Rectal smooth muscle tissue (tissue), 1 donor: ENCODE results near the gene PIGO.
A peak's percentile ranks its signal among the peaks of the same experiment; 100 is the strongest.

Source experiments
- H3K27ac ChIP-seq: one replicate; pipeline ENCODE4 v1.7.0; 2013; ENCODE audit warnings: low read depth, low read length, inconsistent platforms
- H3K27me3 ChIP-seq: one replicate; pipeline ENCODE4 v1.7.0; 2013; ENCODE audit warnings: low read length; ENCODE audit not compliant: control insufficient read depth, insufficient read depth
- H3K36me3 ChIP-seq: one replicate; pipeline ENCODE4 v1.7.0; 2013; ENCODE audit warnings: low read length; ENCODE audit not compliant: control insufficient read depth, insufficient read depth
- H3K4me1 ChIP-seq: one replicate; pipeline ENCODE4 v1.7.0; 2013; ENCODE audit warnings: low read length; ENCODE audit not compliant: control insufficient read depth, insufficient read depth
- H3K4me3 ChIP-seq: one replicate; pipeline ENCODE4 v1.7.0; 2013; ENCODE audit warnings: low read length
- H3K9ac ChIP-seq: one replicate; pipeline ENCODE4 v1.7.0; 2013; ENCODE audit warnings: low read length

The PIGO gene

DNA sequence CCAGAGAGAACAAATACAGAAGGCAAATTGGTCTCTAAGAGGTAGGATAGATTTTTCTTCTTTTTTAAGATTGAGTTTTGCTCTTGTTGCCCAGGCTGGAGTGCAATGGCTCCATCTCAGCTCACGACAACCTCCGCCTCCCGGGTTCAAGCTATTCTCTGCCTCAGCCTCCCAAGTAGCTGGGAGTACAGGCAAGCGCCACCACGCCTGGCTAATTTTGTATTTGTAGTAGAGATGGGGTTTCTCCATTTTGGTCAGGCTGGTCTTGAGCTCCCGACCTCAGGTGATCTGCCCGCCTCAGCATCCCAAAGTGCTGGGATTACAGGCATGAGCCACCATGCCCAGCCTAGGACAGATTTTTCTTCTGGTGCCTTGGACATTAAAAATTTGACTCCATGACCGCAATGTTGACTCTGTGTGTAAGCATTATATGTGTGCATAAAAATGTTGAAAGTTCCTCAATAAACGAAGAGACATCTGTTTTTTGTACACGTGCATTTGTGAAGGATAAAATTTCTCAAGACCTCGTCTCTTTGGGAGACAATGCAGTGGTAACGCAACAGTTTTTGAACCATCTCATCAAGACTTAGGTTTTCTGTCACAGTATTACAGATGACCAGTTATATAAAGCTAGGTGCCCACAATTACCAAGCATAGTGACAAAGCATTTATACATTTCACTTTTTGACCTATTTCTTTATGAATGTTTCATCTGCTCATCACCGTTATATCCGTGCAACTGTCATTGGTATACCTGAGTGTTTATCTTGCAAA, 41.3 kb downstream of the PIGO start:
- Histone ChIP-seq H3K27me3 (no peaks in the 10 kb centered on the region), H3K4me1 (peaks cover 5% of the 10 kb centered on the region), H3K27ac (no peak overlapping the region), H3K4me3 (no peak overlapping the region), H3K36me3 (peaks cover 40% of the 10 kb centered on the region), H3K9ac (no peak overlapping the region)

DNA sequence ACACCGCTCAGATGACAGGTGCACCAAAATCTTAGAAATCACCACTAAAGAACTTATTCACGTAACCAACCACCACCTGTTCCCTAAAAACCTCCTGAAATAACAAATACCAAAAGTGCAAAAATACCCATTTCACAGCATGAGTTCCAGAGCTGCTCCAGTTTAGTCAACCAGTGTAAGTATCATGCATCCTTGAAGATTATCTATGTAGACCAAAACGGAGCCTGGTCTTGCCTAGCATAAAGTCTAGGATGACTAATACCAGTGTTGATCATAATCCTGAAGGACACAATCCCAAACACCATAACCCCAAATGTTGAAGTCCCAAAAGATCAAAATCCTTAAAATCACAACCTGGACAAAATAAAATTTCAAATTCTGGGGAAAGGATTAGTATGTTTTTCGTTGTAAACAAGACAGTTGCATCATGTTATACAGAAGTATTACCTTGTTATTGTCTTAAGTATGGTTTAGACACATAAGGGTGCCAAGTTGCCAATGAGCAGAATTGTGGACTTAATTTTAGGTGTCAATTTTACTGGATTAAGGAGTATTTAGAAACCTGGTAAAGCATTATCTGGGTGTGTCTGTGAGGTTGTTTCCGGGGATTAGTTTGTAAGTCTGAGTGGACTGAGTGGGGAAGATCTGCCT, 42.1 kb downstream of the PIGO start:
- Histone ChIP-seq H3K4me3 (no peak overlapping the region), H3K9ac (no peak overlapping the region), H3K36me3 (peaks cover 33% of the 10 kb centered on the region), H3K27ac (no peak overlapping the region), H3K27me3 (no peaks in the 10 kb centered on the region), H3K4me1 (peaks cover 5% of the 10 kb centered on the region)

DNA sequence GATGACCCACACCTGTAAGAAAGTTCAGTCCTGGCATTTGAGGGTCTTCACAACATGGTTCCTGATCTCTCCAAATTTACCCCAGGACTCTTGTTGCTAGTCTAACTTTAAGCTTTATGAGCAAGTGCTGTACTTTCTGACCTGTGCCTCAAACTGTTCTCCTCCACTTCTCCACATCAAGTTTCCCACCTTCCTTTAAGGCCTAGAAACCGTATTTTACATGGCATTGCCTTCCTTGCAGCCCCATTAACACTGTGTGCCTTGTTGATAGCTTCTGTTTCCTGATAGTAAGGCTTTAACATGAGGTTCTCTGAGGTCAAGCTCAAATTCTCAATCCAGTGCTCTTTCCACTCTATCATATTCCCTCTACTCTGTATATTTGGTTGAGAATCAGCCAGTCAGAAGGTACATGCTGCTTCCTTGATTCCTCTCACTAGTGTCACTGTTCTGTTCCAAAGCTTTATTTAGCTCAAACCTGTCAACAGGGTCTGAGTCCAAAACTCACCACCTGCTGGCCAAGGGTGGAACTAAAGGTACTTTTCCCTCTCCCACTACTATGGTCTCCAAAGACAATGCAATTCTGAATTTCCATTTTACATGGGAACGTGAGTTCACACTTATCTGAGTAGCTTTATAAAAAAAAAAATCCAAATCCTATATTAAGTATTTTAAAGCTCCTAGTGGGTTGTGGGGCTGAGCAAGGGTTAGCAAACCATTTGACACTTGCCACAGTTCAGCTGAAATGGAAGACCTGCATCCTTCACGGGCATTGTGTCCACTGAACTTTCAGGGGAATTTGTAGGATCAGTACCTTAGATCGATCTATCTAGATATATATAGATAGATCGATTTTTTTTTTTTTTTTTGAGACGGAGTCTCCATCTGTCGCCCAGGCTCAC, 45.1 kb downstream of the PIGO start:
- Histone ChIP-seq H3K9ac (no peak overlapping the region), H3K4me3 (no peak overlapping the region), H3K27ac (peak overlapping the region; percentile 15), H3K4me1 (peaks cover 5% of the 10 kb centered on the region), H3K36me3 (peaks cover 6% of the 10 kb centered on the region), H3K27me3 (no peaks in the 10 kb centered on the region)

- no peak overlapping the region for H3K9ac ChIP-seq
- no peak overlapping the region for H3K4me3 ChIP-seq
- no peaks in the 10 kb centered on the region for H3K27me3 ChIP-seq
- peaks cover 7% of the 10 kb centered on the region for H3K36me3 ChIP-seq
- peaks cover 5% of the 10 kb centered on the region for H3K4me1 ChIP-seq
- H3K27ac ChIP-seq: no peak overlapping the region
These were observed 47.9 kb downstream of the PIGO start for GRCh38 chr9:35048511-35048910.

DNA sequence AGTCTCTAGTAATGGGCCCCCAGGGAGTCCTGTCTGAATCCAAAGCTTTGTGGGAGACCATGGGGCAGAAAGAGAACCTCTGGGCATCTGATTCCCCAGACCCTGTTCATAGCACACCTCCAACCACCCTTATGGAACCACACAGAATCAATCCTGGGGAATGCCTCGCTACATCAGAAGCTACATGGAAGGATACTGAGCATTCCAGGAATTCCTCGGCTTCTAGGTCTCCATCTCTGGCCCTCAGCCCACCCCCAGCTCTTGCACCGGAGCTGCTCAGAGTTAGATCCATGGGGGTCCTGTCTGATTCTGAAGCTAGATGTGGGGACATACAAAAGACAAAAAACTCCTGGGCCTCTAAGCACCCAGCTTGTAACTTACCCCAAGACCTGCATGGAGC, 52.3 kb downstream of the PIGO start:
- no peaks in the 10 kb centered on the region for H3K27me3 ChIP-seq
- H3K27ac ChIP-seq: no peak overlapping the region
- no peak overlapping the region for H3K9ac ChIP-seq
- peaks cover 15% of the 10 kb centered on the region for H3K36me3 ChIP-seq
- no peak overlapping the region for H3K4me3 ChIP-seq
- H3K4me1 ChIP-seq: no peaks in the 10 kb centered on the region

DNA sequence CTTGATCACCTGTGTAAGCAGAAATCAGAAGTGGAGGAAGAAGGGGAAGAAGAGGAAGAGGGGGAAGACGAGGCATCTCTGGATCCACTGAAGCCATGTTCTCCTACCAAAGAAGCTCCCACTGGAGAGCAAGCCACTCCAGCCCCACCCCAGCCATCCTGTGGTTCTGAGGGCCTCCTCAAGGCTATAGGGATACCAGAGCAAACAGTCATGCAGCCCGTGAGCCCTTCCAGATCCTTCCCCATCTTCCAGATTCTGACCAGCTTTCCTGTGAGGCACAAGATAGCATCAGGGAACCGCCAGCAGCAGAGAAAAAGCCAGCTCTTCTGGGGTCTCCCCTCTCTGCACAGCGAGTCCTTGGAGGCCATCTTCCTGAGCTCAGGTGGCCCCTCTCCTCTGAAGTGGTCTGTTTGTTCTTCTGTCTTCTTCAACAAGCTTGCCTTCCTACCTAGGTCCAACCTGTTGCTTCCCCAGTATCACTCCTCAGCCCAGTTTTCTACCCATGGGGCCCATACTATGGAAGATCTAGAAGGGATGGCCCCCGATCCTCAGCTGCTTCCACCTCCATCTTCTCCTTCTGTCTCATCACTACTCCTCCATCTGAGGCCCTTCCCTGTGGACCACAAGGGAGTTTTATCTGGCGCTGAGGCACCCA, 53.4 kb downstream of the PIGO start:
- Histone ChIP-seq H3K9ac (no peak overlapping the region), H3K36me3 (peaks cover 15% of the 10 kb centered on the region), H3K4me3 (no peak overlapping the region), H3K27me3 (no peaks in the 10 kb centered on the region), H3K27ac (no peak overlapping the region), H3K4me1 (no peaks in the 10 kb centered on the region)

- H3K27ac ChIP-seq: no peak overlapping the region
- H3K4me3 ChIP-seq: no peak overlapping the region
- H3K4me1 ChIP-seq: no peaks in the 10 kb centered on the region
- no peaks in the 10 kb centered on the region for H3K27me3 ChIP-seq
- H3K9ac ChIP-seq: no peak overlapping the region
- peaks cover 15% of the 10 kb centered on the region for H3K36me3 ChIP-seq
These were observed 54.2 kb downstream of the PIGO start for GRCh38 chr9:35042081-35042604.
